Right lobe of liver (tissue), 6 donors: Measurements from ENCODE around the gene BRSK2. TPM values are rescaled to one million over a fixed set of nuclear protein-coding genes. Genes with fewer than 3 reads are reported as not detected.

Experiments used
- ATAC-seq, 4 donors: fragments of 200-7000 bp; cut with Tn5 transposase; one replicate each; pipeline ENCODE4 v1.9.1; 2020; ENCODE audit warnings: mild to moderate bottlenecking in 4 of 4, moderate library complexity in 4 of 4
- DNase-seq, 3 donors: peaks; one replicate each; pipeline ENCODE4 v3.0.0-alpha.2; 2020
- H3K27ac ChIP-seq, 3 donors: fragments of 200-600 bp; one replicate each; pipeline ENCODE4 v1.8.0; 2022
- H3K27me3 ChIP-seq, 2 donors: fragments of 200-600 bp; one replicate each; pipeline ENCODE4 v1.8.0; 2022
- H3K36me3 ChIP-seq, 4 donors: fragments of 200-600 bp; sonication (generic) in 1 of 4; one replicate each; pipeline versions ENCODE4 v1.5.1 to v1.8.0; 2017 to 2022; ENCODE audit warnings: control low read depth in 1 of 4
- H3K4me1 ChIP-seq, 4 donors: fragments of 200-600 bp; sonication (generic) in 1 of 4; one replicate each; pipeline versions ENCODE4 v1.5.1 to v1.8.0; 2017 to 2022; ENCODE audit warnings: control low read depth in 1 of 4
- H3K4me3 ChIP-seq, 3 donors: fragments of 200-600 bp; one replicate each; pipeline ENCODE4 v1.8.0; 2022
- H3K9me3 ChIP-seq, 4 donors: fragments of 200-600 bp; sonication (generic) in 1 of 4; one replicate each; pipeline versions ENCODE4 v1.5.1 to v1.8.0; 2017 to 2022; ENCODE audit warnings: control low read depth in 1 of 4
- CTCF ChIP-seq, 4 donors: fragments of 200-600 bp in 3 of 4; fragments of 450-650 bp in 1 of 4; IDR thresholded peaks; one replicate each; pipeline versions ENCODE4 v1.5.1 to v1.8.0; 2016 to 2022; ENCODE audit warnings: antibody characterized with exemption in 4 of 4, mild to moderate bottlenecking in 2 of 4
- POLR2A ChIP-seq: fragments of 450-650 bp; IDR thresholded peaks from one replicate; pipeline ENCODE4 v1.6.1; 2017; ENCODE audit warnings: antibody characterized with exemption, mild to moderate bottlenecking
- WGBS: methylation state at CpG from one replicate; pipeline ENCODE4 v1.1.6; 2018; ENCODE audit warnings: low coverage, low lambda C conversion rate; ENCODE audit not compliant: insufficient coverage; ENCODE audit errors: missing lambda C conversion rate; 5-methylcytosine and 5-hydroxymethylcytosine counted together
- intact Hi-C, 2 donors: fragments of 100-400 bp; cut with DNase I; formaldehyde crosslinking; loops; one replicate each; pipeline versions ENCODE4 v1.11.2 to v1.14.1; 2022
- total RNA-seq, 6 experiments: library from RNA; depleted of rRNA in 2 of 6; stranded (reverse); fragments of >200 nt in 2 of 6; fragmentation: NEBNext Ultra II Directional in 3 of 6; extraction: Animal tissue kit (Norgen Biotek cat#: 25700) in 3 of 6; gene quantifications; one replicate each; pipeline versions ENCODE4 v1.1.0 to v1.2.4, GENCODE V29; 2016 to 2023
- donor health status: DM: no; HTN: yes; CAD: no.
- donor health status: DM: no; HTN: no; CAD: no.
- donor health status: DM: no; HTN: no; CAD: no.
- donor health status: DM: no; HTN: yes; CAD: no.
- donor health status: DM: no; HTN: yes; CAD: no.

BRSK2 gene
- total RNA-seq, 6 experiments from 2014 or later = 0.12 to 0.49 TPM; not detected in 4

DNA sequence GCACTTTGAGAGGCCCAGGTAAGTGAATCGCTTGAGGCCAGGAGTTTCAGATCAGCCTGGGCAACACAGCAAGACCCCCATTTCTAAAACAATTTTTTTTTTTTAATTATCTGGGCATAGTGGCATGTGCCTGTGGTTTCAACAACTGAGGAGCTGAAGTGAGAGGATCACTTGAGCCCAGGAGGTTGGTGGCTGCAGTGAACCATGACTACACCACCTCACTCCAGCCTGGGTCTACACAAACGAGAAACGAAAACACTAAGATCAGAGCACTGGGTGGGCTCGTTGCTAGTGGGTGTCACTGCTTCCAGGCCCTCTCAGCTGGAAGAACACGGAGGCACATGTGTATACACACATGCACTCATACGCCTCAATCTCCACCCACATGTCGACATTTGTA, 100.9 kb downstream of the BRSK2 start:
- peaks cover 0 to 2% (median 0%) of the 10 kb centered on the region in 4 donors for H3K4me1 ChIP-seq
- no peak overlapping the region for H3K27ac ChIP-seq
- intact Hi-C loops = no loop called here
- no peaks in the 10 kb centered on the region for H3K27me3 ChIP-seq
- ATAC-seq (no peak), DNase-seq (peak in 1 of 3 donors; percentile 17)
- H3K9me3 ChIP-seq = no peaks in the 10 kb centered on the region
- TF ChIP-seq POLR2A (no peak), CTCF (IDR thresholded peaks at IDR 0.05) (no peak)
- WGBS = 50% methylated on average over 2 of the region's 7 CpGs
- no peaks in the 10 kb centered on the region for H3K36me3 ChIP-seq
- no peak overlapping the region for H3K4me3 ChIP-seq

GRCh38 chr11:1491379-1491778, 101.6 kb downstream of the BRSK2 start:
- DNase-seq = peak in 1 of 3 donors; percentile 7
- no peak overlapping the region for H3K27ac ChIP-seq
- H3K27me3 ChIP-seq = no peaks in the 10 kb centered on the region
- 85% methylated on average over 12 of the region's 12 CpGs for WGBS
- intact Hi-C loops = no loop called here
- no peaks in the 10 kb centered on the region for H3K9me3 ChIP-seq
- no peak overlapping the region for H3K4me3 ChIP-seq
- H3K36me3 ChIP-seq = no peaks in the 10 kb centered on the region
- H3K4me1 ChIP-seq = peaks cover 0 to 2% (median 0%) of the 10 kb centered on the region in 4 donors
- ATAC-seq = no peak
- TF ChIP-seq POLR2A = no peak
- TF ChIP-seq CTCF (IDR thresholded peaks at IDR 0.05) = no peak

- TF ChIP-seq CTCF (IDR thresholded peaks at IDR 0.05) (no peak), POLR2A (no peak)
- intact Hi-C loops = no loop called here
- WGBS = 51% methylated on average over 2 of the region's 3 CpGs
- no peaks in the 10 kb centered on the region for H3K27me3 ChIP-seq
- H3K4me1 ChIP-seq = no peaks in the 10 kb centered on the region
- H3K36me3 ChIP-seq = no peaks in the 10 kb centered on the region
- DNase-seq (no peak), ATAC-seq (no peak)
- H3K27ac ChIP-seq = no peak overlapping the region
- no peaks in the 10 kb centered on the region for H3K9me3 ChIP-seq
- H3K4me3 ChIP-seq = no peak overlapping the region
Measured at GRCh38 chr11:1493650-1494244, 104.0 kb downstream of the BRSK2 start.

- ATAC-seq (peak; percentile 55 to 75 (median 60)), DNase-seq (no peak)
- intact Hi-C loops = no loop called here
- no peak overlapping the region for H3K27ac ChIP-seq
- WGBS = 26% methylated on average over 3 of the region's 3 CpGs
- no peaks in the 10 kb centered on the region for H3K4me1 ChIP-seq
- TF ChIP-seq CTCF (IDR thresholded peaks at IDR 0.05) = no peak
- no peak for TF ChIP-seq POLR2A
- H3K9me3 ChIP-seq = no peaks in the 10 kb centered on the region
- no peak overlapping the region for H3K4me3 ChIP-seq
- H3K27me3 ChIP-seq = no peaks in the 10 kb centered on the region
- H3K36me3 ChIP-seq = no peaks in the 10 kb centered on the region
Measured at GRCh38 chr11:1494650-1495049, 104.9 kb downstream of the BRSK2 start.
